Left ventricle myocardium inferior (tissue), 1 donor: ENCODE results near the gene RFC5. TPM values are rescaled to one million over a fixed set of nuclear protein-coding genes. Genes with fewer than 3 reads are reported as not detected.

Source experiments
- DNase-seq: peaks from one replicate; pipeline ENCODE4 v3.0.0-alpha.2; 2020
- H3K27ac ChIP-seq: fragments of 200-600 bp; replicated peaks from 2 replicates; pipeline ENCODE4 v1.8.0; 2021
- H3K27me3 ChIP-seq: fragments of 200-600 bp; 2 replicates; pipeline ENCODE4 v1.8.0; 2021; ENCODE audit warnings: low read depth
- H3K36me3 ChIP-seq: fragments of 200-600 bp; 2 replicates; pipeline ENCODE4 v1.8.0; 2021
- H3K4me1 ChIP-seq: fragments of 200-600 bp; 2 replicates; pipeline ENCODE4 v1.8.0; 2021
- H3K4me3 ChIP-seq: fragments of 200-600 bp; 2 replicates; pipeline ENCODE4 v1.8.0; 2021; ENCODE audit warnings: mild to moderate bottlenecking, moderate library complexity
- H3K9me3 ChIP-seq: fragments of 200-600 bp; replicated peaks from 2 replicates; pipeline ENCODE4 v1.8.0; 2021
- CTCF ChIP-seq: fragments of 200-600 bp; IDR thresholded peaks from 2 replicates; pipeline ENCODE4 v1.8.0; 2021; ENCODE audit warnings: antibody characterized with exemption, mild to moderate bottlenecking, borderline replicate concordance
- intact Hi-C: fragments of 100-400 bp; cut with micrococcal nuclease; formaldehyde crosslinking; loops from one replicate; pipeline ENCODE4 v1.11.0; 2022
- total RNA-seq: library from RNA; stranded (reverse); fragmentation: NEBNext Ultra II Directional; extraction: Animal tissue kit (Norgen Biotek cat#: 25700); gene quantifications from one replicate; pipeline ENCODE4 v1.2.1, GENCODE V29; 2021
- donor health status: DM: no; HTN: yes; CAD: no; lungs with severe emphysema.

RFC5 gene
- total RNA-seq, 1 donor from 2014 or later = 4.4 TPM

- intact Hi-C loops = no loop called here
- TF ChIP-seq CTCF = no peak
- H3K4me1 ChIP-seq = peaks cover 17% of the 10 kb centered on the region
- H3K9me3 ChIP-seq = no peaks in the 10 kb centered on the region
- H3K27me3 ChIP-seq = no peaks in the 10 kb centered on the region
- DNase-seq = no peak
- H3K4me3 ChIP-seq = no peak overlapping the region
- peaks cover 81% of the 10 kb centered on the region for H3K36me3 ChIP-seq
- no peak overlapping the region for H3K27ac ChIP-seq
Observed at GRCh38 chr12:118032188-118032587, 15.7 kb downstream of the RFC5 start.

- TF ChIP-seq CTCF = no peak
- Histone ChIP-seq H3K4me1 (peaks cover 17% of the 10 kb centered on the region), H3K27ac (no peak overlapping the region), H3K27me3 (no peaks in the 10 kb centered on the region), H3K9me3 (no peaks in the 10 kb centered on the region), H3K4me3 (no peak overlapping the region), H3K36me3 (peaks cover 83% of the 10 kb centered on the region)
- intact Hi-C loops = no loop called here
- DNase-seq = no peak
Observed at GRCh38 chr12:118033323-118033722, 16.8 kb downstream of the RFC5 start.

- no peak for TF ChIP-seq CTCF
- no peak overlapping the region for H3K27ac ChIP-seq
- H3K4me1 ChIP-seq = peaks cover 17% of the 10 kb centered on the region
- DNase-seq = no peak
- H3K27me3 ChIP-seq = no peaks in the 10 kb centered on the region
- no peak overlapping the region for H3K4me3 ChIP-seq
- H3K36me3 ChIP-seq = peaks cover 85% of the 10 kb centered on the region
- H3K9me3 ChIP-seq = no peaks in the 10 kb centered on the region
- intact Hi-C loops = no loop called here
Observed at GRCh38 chr12:118033902-118034301, 17.4 kb downstream of the RFC5 start.

GRCh38 chr12:118034429-118035189 is 18.1 kb downstream of the RFC5 start:
- Histone ChIP-seq H3K4me1 (peaks cover 17% of the 10 kb centered on the region), H3K9me3 (no peaks in the 10 kb centered on the region), H3K27ac (peak overlapping the region; percentile 6), H3K27me3 (no peaks in the 10 kb centered on the region), H3K36me3 (peaks cover 87% of the 10 kb centered on the region), H3K4me3 (no peak overlapping the region)
- intact Hi-C loops = no loop called here
- TF ChIP-seq CTCF = peak; percentile 47
- no peak for DNase-seq

GRCh38 chr12:118035190-118036041 is 18.9 kb downstream of the RFC5 start:
- peaks cover 95% of the 10 kb centered on the region for H3K36me3 ChIP-seq
- no peak for TF ChIP-seq CTCF
- peak overlapping the region; percentile 6 for H3K27ac ChIP-seq
- H3K4me1 ChIP-seq = peaks cover 17% of the 10 kb centered on the region
- no peak for DNase-seq
- H3K27me3 ChIP-seq = no peaks in the 10 kb centered on the region
- intact Hi-C loops = no loop called here
- H3K9me3 ChIP-seq = no peaks in the 10 kb centered on the region
- no peak overlapping the region for H3K4me3 ChIP-seq
